GM12878 (cell line): ENCODE measurements around the gene CEP126. TPM values are rescaled to one million over a fixed set of nuclear protein-coding genes. Genes with fewer than 3 reads are reported as not detected.

Source experiments
- ATAC-seq: fragments of 200-7000 bp; cut with Tn5 transposase; 3 replicates; pipeline ENCODE4 v1.9.1; 2020; ENCODE audit warnings: mild to moderate bottlenecking, moderate library complexity
- BruUV-seq: library from RNA; stranded (reverse); fragments of 400-500 nt; replicated peaks from 2 replicates; lab custom pipeline; 2021; lab: Mats Ljungman, UMichigan
- CTCF ChIA-PET: fragments of 300-600 bp; sonication (Branson Sonifier 250); formaldehyde crosslinking; extraction: SDS; loops from one replicate; lab custom pipeline; 2021; ENCODE audit warnings: inconsistent platforms; lab: Yijun Ruan, JAX
- POLR2A ChIA-PET: fragments of 350-600 bp; formaldehyde crosslinking; extraction: SDS; loops from one replicate; lab custom pipeline; 2021; ENCODE audit warnings: inconsistent platforms; lab: Charles Lee
- RAD21 ChIA-PET: fragments of 300-600 bp; sonication (Branson Sonifier 250); formaldehyde crosslinking; loops from one replicate; lab custom pipeline; 2023; ENCODE audit warnings: antibody characterized with exemption; ENCODE audit not compliant: unreplicated experiment; lab: Charles Lee
- SMC1A ChIA-PET: fragments of 300-600 bp; sonication (Branson Sonifier 250); formaldehyde crosslinking; loops from one replicate; lab custom pipeline; 2023; ENCODE audit not compliant: unreplicated experiment, uncharacterized antibody; lab: Charles Lee
- DNase-seq: peaks from one replicate; pipeline ENCODE4 v3.0.0-alpha.2; 2011; ENCODE audit warnings: low read depth, low spot score
- FAIRE-seq: peaks from 3 replicates; lab custom pipeline; 2011; peaks lifted over from hg19 to GRCh38; lab: Jason Lieb, UNC
- H2AFZ ChIP-seq: 2 replicates; pipeline ENCODE4 v1.6.0; 2011; ENCODE audit warnings: low read depth, low read length, control low read depth; ENCODE audit not compliant: control insufficient read depth
- H3K27ac ChIP-seq: 2 replicates; pipeline ENCODE4 v1.5.1; 2011; ENCODE audit warnings: control low read depth; ENCODE audit not compliant: control insufficient read depth, insufficient read depth
- H3K27me3 ChIP-seq, 2 experiments: replicated peaks in 1 of 2; 2 replicates each; pipeline versions ENCODE4 v1.6.0 to v1.6.1; 2011; ENCODE audit warnings: low read length in 1 of 2; ENCODE audit not compliant: control insufficient read depth in 2 of 2, insufficient read depth in 2 of 2
- H3K36me3 ChIP-seq, 2 experiments: 2 replicates each; pipeline ENCODE4 v1.5.1; 2011; ENCODE audit warnings: low read length in 1 of 2; ENCODE audit not compliant: control insufficient read depth in 2 of 2, insufficient read depth in 2 of 2
- H3K4me1 ChIP-seq: 2 replicates; pipeline ENCODE4 v1.6.1; 2011; ENCODE audit warnings: mild to moderate bottlenecking, low read length, moderate library complexity, mixed read lengths; ENCODE audit not compliant: control insufficient read depth, insufficient read depth
- H3K4me2 ChIP-seq: 2 replicates; pipeline ENCODE4 v1.6.0; 2011; ENCODE audit warnings: control low read depth; ENCODE audit not compliant: control insufficient read depth, insufficient read depth
- H3K4me3 ChIP-seq: fragments of 200-600 bp; sonication (generic); 2 replicates; pipeline ENCODE4 v1.5.1; 2016
- H3K79me2 ChIP-seq: 2 replicates; pipeline ENCODE4 v1.6.0; 2011; ENCODE audit warnings: low read length; ENCODE audit not compliant: control insufficient read depth, insufficient read depth
- H3K9ac ChIP-seq: 2 replicates; pipeline ENCODE4 v1.8.0; 2011; ENCODE audit warnings: low read length, control low read depth, mixed read lengths; ENCODE audit not compliant: control insufficient read depth, insufficient read depth
- H3K9me3 ChIP-seq: replicated peaks from 3 replicates; pipeline ENCODE4 v1.5.1; 2011; ENCODE audit warnings: mild to moderate bottlenecking, low read length; ENCODE audit not compliant: control insufficient read depth, insufficient read depth
- H4K20me1 ChIP-seq: 2 replicates; pipeline ENCODE4 v1.6.0; 2011; ENCODE audit not compliant: control insufficient read depth, insufficient read depth
- CEBPB ChIP-seq, 2 experiments: fragments of 150-350 bp in 1 of 2; IDR thresholded peaks; 2 replicates each; pipeline ENCODE4 v1.6.1; 2012 to 2014; ENCODE audit warnings: low read depth in 2 of 2, low read length in 2 of 2, borderline replicate concordance in 1 of 2, inconsistent platforms in 1 of 2
- CREM ChIP-seq: IDR thresholded peaks from 2 replicates; pipeline ENCODE4 v1.6.1; 2014; ENCODE audit warnings: antibody characterized with exemption, low read depth
- GATAD2B ChIP-seq: fragments of 450-650 bp; conservative IDR thresholded peaks from 2 replicates; pipeline ENCODE4 v1.6.1; 2017; ENCODE audit warnings: low read depth, mild to moderate bottlenecking, moderate library complexity
- IRF4 ChIP-seq: IDR thresholded peaks from 2 replicates; pipeline ENCODE4 v1.6.1; 2011; ENCODE audit warnings: low read depth, low read length
- MYB ChIP-seq: fragments of 150-350 bp; IDR thresholded peaks from 2 replicates; pipeline ENCODE4 v1.6.1; 2014; ENCODE audit warnings: mild to moderate bottlenecking, low read depth, low read length, borderline replicate concordance
- POLR2AphosphoS2 ChIP-seq: IDR thresholded peaks from 2 replicates; pipeline ENCODE4 v1.6.1; 2011; ENCODE audit warnings: low read depth, mild to moderate bottlenecking, low read length, improper control_type of control experiment, moderate library complexity
- SP1 ChIP-seq: IDR thresholded peaks from one replicate; pipeline ENCODE4 v1.6.1; 2011; ENCODE audit warnings: low read depth, low read length
- TAF1 ChIP-seq: IDR thresholded peaks from 2 replicates; pipeline ENCODE4 v1.6.1; 2011; ENCODE audit warnings: mild to moderate bottlenecking, low read depth, low read length, borderline replicate concordance
- TARDBP ChIP-seq: IDR thresholded peaks from 2 replicates; pipeline ENCODE4 v1.6.1; 2016; ENCODE audit warnings: borderline replicate concordance
- YY1 ChIP-seq: IDR thresholded peaks from 2 replicates; pipeline ENCODE4 v1.6.1; 2011; ENCODE audit warnings: low read depth, mild to moderate bottlenecking, low read length
- WGBS: methylation state at CpG from one replicate; pipeline ENCODE4 v1.1.6; 2016; ENCODE audit warnings: low lambda C conversion rate; ENCODE audit not compliant: insufficient replicate concordance, insufficient coverage; ENCODE audit errors: missing lambda C conversion rate; 5-methylcytosine and 5-hydroxymethylcytosine counted together
- in situ Hi-C: fragments of 300-500 bp; cut with MboI; formaldehyde crosslinking; loops from 9 replicates; pipeline ENCODE4 v1.14.3; 2018; ENCODE audit warnings: mixed read lengths
- intact Hi-C: fragments of 100-400 bp; cut with micrococcal nuclease; formaldehyde crosslinking; loops from one replicate; pipeline ENCODE4 v1.14.2; 2022; ENCODE audit not compliant: unreplicated experiment
- polyA plus RNA-seq, 11 experiments: library from polyadenylated mRNA; depleted of rRNA in 4 of 11; unstranded in 6 of 11; stranded (reverse) in 5 of 11; fragments of >200 nt; fragmentation: Nextera tagmentation in 4 of 11; fragmentation: Illumina TruSeq in 1 of 11; extraction: Ambion mirVana in 4 of 11; extraction: Trizol in 1 of 11; gene quantifications; 1 replicate in 1 of 11; 2 replicates in 10 of 11; pipeline versions ENCODE4 v1.2.1 to v1.2.3, GENCODE V29; 2011 to 2016; ENCODE audit warnings: inconsistent platforms in 2 of 11, missing spikeins in 2 of 11, low read depth in 1 of 11
- total RNA-seq, 4 experiments: library from RNA; depleted of rRNA in 3 of 4; stranded (reverse); fragments of >200 nt in 3 of 4; fragmentation: Illumina TruSeq in 1 of 4; extraction: Trizol in 1 of 4; gene quantifications; 2 replicates each; pipeline versions ENCODE4 v1.2.1 to v1.2.3, GENCODE V29; 2013 to 2021
- TF ChIP-seq, protein P1 (sequence below), 3 experiments: IDR thresholded peaks in 2 of 3; conservative IDR thresholded peaks in 1 of 3; 2 replicates each; pipeline ENCODE4 v1.5.1; 2011; ENCODE audit warnings: low read depth in 3 of 3, low read length in 3 of 3, mild to moderate bottlenecking in 3 of 3, control low read depth in 2 of 3, moderate library complexity in 2 of 3, inconsistent platforms in 1 of 3, mixed read lengths in 1 of 3; ENCODE audit not compliant: control insufficient read depth in 2 of 3, insufficient read depth in 1 of 3; ENCODE audit errors: extremely low read depth in 1 of 3
- TF ChIP-seq, protein P2 (sequence below): fragments of 450-650 bp; IDR thresholded peaks from 2 replicates; pipeline ENCODE4 v1.6.1; 2016; ENCODE audit warnings: mild to moderate bottlenecking
- TF ChIP-seq, protein P3 (sequence below): IDR thresholded peaks from 2 replicates; pipeline ENCODE4 v1.6.1; 2011; ENCODE audit warnings: borderline replicate concordance, low read depth, mild to moderate bottlenecking, moderate library complexity, low read length; ENCODE audit not compliant: insufficient read depth, poor library complexity, severe bottlenecking
- TF ChIP-seq, protein P4 (sequence below): fragments of 450-650 bp; IDR thresholded peaks from 2 replicates; pipeline ENCODE4 v1.6.1; 2017; ENCODE audit warnings: low read depth, mild to moderate bottlenecking, moderate library complexity

Gene CEP126
- total and polyA plus RNA-seq, 10 of the 15 experiments (the other 5 are each of a cell fraction or from before 2014, with no cell fraction given): 0.01 TPM; not detected in 8

DNA sequence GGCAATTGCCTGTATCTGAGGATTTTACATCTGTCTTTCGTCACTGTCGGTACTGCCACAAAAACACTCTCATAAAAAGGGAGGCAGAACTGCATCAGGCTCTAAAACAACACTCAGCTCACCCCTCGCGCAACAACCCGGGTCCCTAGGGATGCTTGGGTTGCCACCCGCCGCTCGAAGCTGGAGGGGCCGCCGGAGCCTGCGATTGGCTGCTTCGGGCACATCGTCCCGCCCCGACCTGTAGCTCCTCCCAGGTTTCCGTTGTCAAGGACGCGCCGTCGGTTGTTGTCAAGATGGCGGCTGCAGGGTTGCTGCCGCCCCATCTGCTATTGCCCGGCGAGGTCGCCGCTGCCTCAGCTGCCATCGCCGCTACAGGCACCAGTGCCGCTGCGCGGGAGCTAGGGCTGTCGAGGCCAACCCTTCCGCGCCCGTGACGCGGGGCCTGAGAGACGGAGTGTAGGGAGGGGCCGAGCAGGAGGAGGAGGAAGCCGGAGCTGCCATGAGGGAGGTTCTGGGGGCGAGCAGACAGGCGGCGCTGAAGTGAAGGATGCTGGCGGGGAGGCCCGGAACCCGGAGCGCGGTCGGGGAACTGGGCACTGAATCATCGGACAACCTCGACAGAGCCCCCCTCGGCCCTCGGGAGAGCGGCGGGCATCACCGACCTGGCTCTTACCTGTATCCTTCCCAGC is at the start of gene CEP126 (continued):
- TF ChIP-seq, protein P1, sequence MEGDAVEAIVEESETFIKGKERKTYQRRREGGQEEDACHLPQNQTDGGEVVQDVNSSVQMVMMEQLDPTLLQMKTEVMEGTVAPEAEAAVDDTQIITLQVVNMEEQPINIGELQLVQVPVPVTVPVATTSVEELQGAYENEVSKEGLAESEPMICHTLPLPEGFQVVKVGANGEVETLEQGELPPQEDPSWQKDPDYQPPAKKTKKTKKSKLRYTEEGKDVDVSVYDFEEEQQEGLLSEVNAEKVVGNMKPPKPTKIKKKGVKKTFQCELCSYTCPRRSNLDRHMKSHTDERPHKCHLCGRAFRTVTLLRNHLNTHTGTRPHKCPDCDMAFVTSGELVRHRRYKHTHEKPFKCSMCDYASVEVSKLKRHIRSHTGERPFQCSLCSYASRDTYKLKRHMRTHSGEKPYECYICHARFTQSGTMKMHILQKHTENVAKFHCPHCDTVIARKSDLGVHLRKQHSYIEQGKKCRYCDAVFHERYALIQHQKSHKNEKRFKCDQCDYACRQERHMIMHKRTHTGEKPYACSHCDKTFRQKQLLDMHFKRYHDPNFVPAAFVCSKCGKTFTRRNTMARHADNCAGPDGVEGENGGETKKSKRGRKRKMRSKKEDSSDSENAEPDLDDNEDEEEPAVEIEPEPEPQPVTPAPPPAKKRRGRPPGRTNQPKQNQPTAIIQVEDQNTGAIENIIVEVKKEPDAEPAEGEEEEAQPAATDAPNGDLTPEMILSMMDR (IDR thresholded peaks at IDR 0.05 in 2 of 3, conservative IDR thresholded peaks at IDR 0.05 in 1 of 3; ENCODE audit: control insufficient read depth in 2 of 3, extremely low read depth in 1 of 3, insufficient read depth in 1 of 3, low read depth in 3 of 3, low read length in 3 of 3): peak in 2 of 3 experiments; percentile 5 to 11; a peak in 1 of 6 replicates
- peak; percentile 95 for TF ChIP-seq YY1

DNA sequence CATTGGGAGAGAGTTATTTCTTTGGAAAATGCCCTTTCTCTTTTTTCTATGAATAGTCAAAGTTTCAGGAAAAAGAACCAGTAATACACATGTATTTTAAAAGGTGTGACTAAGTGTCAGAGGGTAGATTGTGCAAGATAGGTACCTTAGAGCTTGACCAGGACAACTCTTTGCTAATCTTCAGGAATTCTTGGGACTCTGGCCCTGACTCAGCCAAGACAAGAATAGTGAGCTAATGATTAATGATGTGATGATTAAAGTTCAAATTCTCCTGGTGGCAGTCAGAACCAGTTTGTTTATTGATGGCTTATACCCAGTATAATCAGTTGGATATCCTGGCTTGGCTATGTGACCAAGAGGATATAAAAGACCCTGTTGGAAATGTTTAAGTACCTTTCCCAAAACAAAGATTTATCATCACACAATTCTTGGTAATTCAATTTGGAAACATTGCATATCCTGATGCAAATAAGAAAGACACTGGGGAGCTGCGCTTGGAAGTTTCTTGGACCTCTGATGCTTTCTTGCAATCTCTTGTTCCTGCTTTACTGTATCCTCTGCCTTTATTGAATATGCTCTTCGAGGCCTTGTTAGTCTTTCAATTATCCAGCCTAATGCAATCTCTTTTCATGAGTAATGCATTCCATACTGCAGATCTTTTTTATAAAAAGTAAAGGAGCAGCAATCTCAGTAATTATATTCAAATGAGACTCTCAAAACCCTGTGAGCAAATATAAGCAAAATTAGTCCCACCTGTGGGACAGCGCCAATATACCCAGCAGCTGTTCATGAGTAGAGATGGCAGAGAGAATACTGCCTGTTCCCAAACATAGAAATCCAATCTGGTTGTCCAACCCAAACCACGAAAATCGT is 48.0 kb upstream of the CEP126 start:
- ChIA-PET POLR2A (no interaction called here), RAD21 (interaction anchor here (0.6 kb wide), 1 partner anchor 1220 kb away, joined by 3 read pairs; no protein-coding TSS in a partner anchor), CTCF (interaction anchor here (0.7 to 1.3 kb wide), 2 partner anchors 13 to 141 kb away, joined by 3 to 5 read pairs; no protein-coding TSS in a partner anchor), SMC1A (interaction anchor here (1.3 kb wide), 1 partner anchor 52 kb away, joined by 3 read pairs; no protein-coding TSS in a partner anchor)
- ATAC-seq (no peak), FAIRE-seq (no peak), DNase-seq (no peak)
- Histone ChIP-seq H3K4me1 (no peaks in the 10 kb centered on the region), H3K27me3 (no peaks in the 10 kb centered on the region), H3K27ac (no peak overlapping the region), H3K79me2 (no peaks in the 10 kb centered on the region), H3K36me3 (no peaks in the 10 kb centered on the region), H2AFZ (no peak overlapping the region), H3K9ac (no peak overlapping the region), H4K20me1 (no peaks in the 10 kb centered on the region), H3K4me3 (no peak overlapping the region), H3K4me2 (no peak overlapping the region), H3K9me3 (no peaks in the 10 kb centered on the region)
- WGBS: 29% methylated on average over 5 of the region's 5 CpGs
- no TSS peak for BruUV-seq
- intact Hi-C loops (no loop called here), in situ Hi-C loops (loop anchor here (10.0 to 25.0 kb wide), 2 partner anchors 138 to 795 kb away; no protein-coding TSS in a partner anchor)
- TF ChIP-seq CREM (no peak), TAF1 (no peak), TARDBP (no peak), IRF4 (no peak), CEBPB (IDR thresholded peaks at IDR 0.05; ENCODE audit: borderline replicate concordance in 1 of 2, low read depth in 2 of 2, low read length in 2 of 2) (no peak), MYB (no peak), SP1 (no peak), POLR2AphosphoS2 (no peak), GATAD2B (no peak)
- TF ChIP-seq, protein P2, sequence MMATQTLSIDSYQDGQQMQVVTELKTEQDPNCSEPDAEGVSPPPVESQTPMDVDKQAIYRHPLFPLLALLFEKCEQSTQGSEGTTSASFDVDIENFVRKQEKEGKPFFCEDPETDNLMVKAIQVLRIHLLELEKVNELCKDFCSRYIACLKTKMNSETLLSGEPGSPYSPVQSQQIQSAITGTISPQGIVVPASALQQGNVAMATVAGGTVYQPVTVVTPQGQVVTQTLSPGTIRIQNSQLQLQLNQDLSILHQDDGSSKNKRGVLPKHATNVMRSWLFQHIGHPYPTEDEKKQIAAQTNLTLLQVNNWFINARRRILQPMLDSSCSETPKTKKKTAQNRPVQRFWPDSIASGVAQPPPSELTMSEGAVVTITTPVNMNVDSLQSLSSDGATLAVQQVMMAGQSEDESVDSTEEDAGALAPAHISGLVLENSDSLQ: no peak
- TF ChIP-seq, protein P3, sequence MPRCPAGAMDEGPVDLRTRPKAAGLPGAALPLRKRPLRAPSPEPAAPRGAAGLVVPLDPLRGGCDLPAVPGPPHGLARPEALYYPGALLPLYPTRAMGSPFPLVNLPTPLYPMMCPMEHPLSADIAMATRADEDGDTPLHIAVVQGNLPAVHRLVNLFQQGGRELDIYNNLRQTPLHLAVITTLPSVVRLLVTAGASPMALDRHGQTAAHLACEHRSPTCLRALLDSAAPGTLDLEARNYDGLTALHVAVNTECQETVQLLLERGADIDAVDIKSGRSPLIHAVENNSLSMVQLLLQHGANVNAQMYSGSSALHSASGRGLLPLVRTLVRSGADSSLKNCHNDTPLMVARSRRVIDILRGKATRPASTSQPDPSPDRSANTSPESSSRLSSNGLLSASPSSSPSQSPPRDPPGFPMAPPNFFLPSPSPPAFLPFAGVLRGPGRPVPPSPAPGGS: no peak
- TF ChIP-seq, protein P4, sequence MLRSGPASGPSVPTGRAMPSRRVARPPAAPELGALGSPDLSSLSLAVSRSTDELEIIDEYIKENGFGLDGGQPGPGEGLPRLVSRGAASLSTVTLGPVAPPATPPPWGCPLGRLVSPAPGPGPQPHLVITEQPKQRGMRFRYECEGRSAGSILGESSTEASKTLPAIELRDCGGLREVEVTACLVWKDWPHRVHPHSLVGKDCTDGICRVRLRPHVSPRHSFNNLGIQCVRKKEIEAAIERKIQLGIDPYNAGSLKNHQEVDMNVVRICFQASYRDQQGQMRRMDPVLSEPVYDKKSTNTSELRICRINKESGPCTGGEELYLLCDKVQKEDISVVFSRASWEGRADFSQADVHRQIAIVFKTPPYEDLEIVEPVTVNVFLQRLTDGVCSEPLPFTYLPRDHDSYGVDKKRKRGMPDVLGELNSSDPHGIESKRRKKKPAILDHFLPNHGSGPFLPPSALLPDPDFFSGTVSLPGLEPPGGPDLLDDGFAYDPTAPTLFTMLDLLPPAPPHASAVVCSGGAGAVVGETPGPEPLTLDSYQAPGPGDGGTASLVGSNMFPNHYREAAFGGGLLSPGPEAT: no peak
